ENCODE results near the gene RNF214. TPM values are rescaled to one million over a fixed set of nuclear protein-coding genes. Genes with fewer than 3 reads are reported as not detected.

The RNF214 gene
- total and polyA plus RNA-seq, 2 donors (not counting 1 experiment from before 2014, with no cell fraction given), result 16.0 to 36.1 TPM

- CTCF ChIA-PET, result interaction anchor here (1.6 kb wide), 1 partner anchor 13 kb away, joined by 5 read pairs; the partner anchor contains the start of gene CEP164
- Histone ChIP-seq H3K27me3 (replicated peaks in 1 of 4; ENCODE audit: control extremely low read depth in 1 of 4, control insufficient read depth in 3 of 4, insufficient read depth in 4 of 4, low read length in 3 of 4) (peaks cover 0 to 32% (median 20%) of the 10 kb centered on the region in 4 experiments), H3K4me3 (ENCODE audit: control extremely low read depth in 1 of 5, extremely low read depth in 1 of 5, insufficient read depth in 1 of 5, low read depth in 2 of 5, low read length in 4 of 5) (peak overlapping the region in 4 of 5 experiments; percentile 35 to 54 (median 52)), H3K36me3 (replicated peaks in 1 of 2; ENCODE audit: control extremely low read depth in 1 of 2, control insufficient read depth in 1 of 2, extremely low read depth in 1 of 2, insufficient read depth in 2 of 2, low read length in 1 of 2) (no peaks in the 10 kb centered on the region), H3K79me2 (ENCODE audit: control insufficient read depth, insufficient read depth, low read length) (no peaks in the 10 kb centered on the region), H3K27ac (ENCODE audit: low read length in 2 of 2) (no peak overlapping the region), H3K4me1 (ENCODE audit: control insufficient read depth in 2 of 2, insufficient read depth in 2 of 2, low read length in 2 of 2) (peaks cover 16 to 19% of the 10 kb centered on the region in 2 donors), H3K9me3 (ENCODE audit: control extremely low read depth in 1 of 3, control insufficient read depth in 2 of 3, insufficient read depth in 1 of 3, low read length in 2 of 3) (peaks cover 0 to 7% (median 0%) of the 10 kb centered on the region in 3 donors), H2AFZ (ENCODE audit: insufficient read depth, low read depth, low read length, poor library complexity, severe bottlenecking) (peak overlapping the region; percentile 66), H4K20me1 (ENCODE audit: control insufficient read depth, insufficient read depth, low read length, poor library complexity, severe bottlenecking) (no peaks in the 10 kb centered on the region), H3K9ac (ENCODE audit: low read length) (peak overlapping the region; percentile 51), H3K4me2 (replicated peaks; ENCODE audit: low read depth, low read length, poor library complexity, severe bottlenecking) (peak overlapping the region; percentile 91)
- no peak for TF ChIP-seq EZH2 (IDR thresholded peaks at IDR 0.05; ENCODE audit: borderline replicate concordance, insufficient read depth, low read depth, low read length, poor library complexity, severe bottlenecking)
- TF ChIP-seq CTCF (IDR thresholded peaks at IDR 0.05), result no peak
- Mint-ChIP-seq H3K27me3 (peaks cover 47% of the 10 kb centered on the region), H3K27ac (no peak overlapping the region), H3K4me1 (peaks cover 12% of the 10 kb centered on the region), H3K4me3 (peak overlapping the region; percentile 83), H3K9me3 (ENCODE audit: insufficient read depth) (no peaks in the 10 kb centered on the region)
- ATAC-seq (ENCODE audit: low read depth), result peak; percentile 62
- POLR2A ChIA-PET, result no interaction called here
- 2% methylated on average over 61 of the region's 62 CpGs for WGBS (ENCODE audit: insufficient coverage)
- peak; percentile 39 for DNase-seq
- intact Hi-C loops (cut with micrococcal nuclease), result no loop called here
Measured at GRCh38 chr11:117315285-117316196, 83.1 kb downstream of the RNF214 start.
